Parathyroid adenoma (tissue), 2 donors: ENCODE results near the gene HTR3E.

Source experiments
- H2AFZ ChIP-seq: fragments of 300-600 bp; sonication (generic); one replicate; pipeline ENCODE4 v1.7.0; 2017; ENCODE audit warnings: antibody characterized with exemption, mild to moderate bottlenecking
- H3K27ac ChIP-seq: fragments of 300-600 bp; sonication (generic); one replicate; pipeline ENCODE4 v1.7.0; 2017
- H3K27me3 ChIP-seq: fragments of 300-600 bp; sonication (generic); one replicate; pipeline ENCODE4 v1.7.0; 2017; ENCODE audit warnings: low read length; ENCODE audit not compliant: control insufficient read depth, insufficient read depth
- H3K36me3 ChIP-seq: fragments of 300-600 bp; sonication (generic); one replicate; pipeline ENCODE4 v1.7.0; 2017; ENCODE audit warnings: low read length; ENCODE audit not compliant: control insufficient read depth, insufficient read depth
- H3K4me1 ChIP-seq: fragments of 300-600 bp; sonication (generic); one replicate; pipeline ENCODE4 v1.7.0; 2017; ENCODE audit warnings: control low read depth
- H3K4me2 ChIP-seq: fragments of 300-600 bp; sonication (generic); one replicate; pipeline ENCODE4 v1.7.0; 2017; ENCODE audit warnings: low read length
- H3K4me3 ChIP-seq: fragments of 300-600 bp; sonication (generic); one replicate; pipeline ENCODE4 v1.7.0; 2017; ENCODE audit warnings: low read depth, low read length
- H3K79me2 ChIP-seq: fragments of 300-600 bp; sonication (generic); one replicate; pipeline ENCODE4 v1.7.0; 2017; ENCODE audit warnings: control low read depth
- H3K9ac ChIP-seq: fragments of 300-600 bp; sonication (generic); one replicate; pipeline ENCODE4 v1.7.0; 2017; ENCODE audit warnings: mild to moderate bottlenecking
- H3K9me3 ChIP-seq: fragments of 300-600 bp; sonication (generic); one replicate; pipeline ENCODE4 v1.7.0; 2017; ENCODE audit warnings: low read length; ENCODE audit not compliant: control insufficient read depth
- CTCF ChIP-seq: fragments of 300-600 bp; sonication (generic); IDR thresholded peaks from one replicate; pipeline ENCODE4 v1.7.0; 2017; ENCODE audit warnings: antibody characterized with exemption, mild to moderate bottlenecking
- donor health status: primary hyperparathyroidism.

The HTR3E gene

GRCh38 chr3:184134746-184135148 is 37.9 kb downstream of the HTR3E start:
- Histone ChIP-seq H3K79me2 (peaks cover 23% of the 10 kb centered on the region), H3K27ac (peak overlapping the region; percentile 92), H2AFZ (peak overlapping the region; percentile 86), H3K9me3 (no peaks in the 10 kb centered on the region), H3K4me1 (peaks cover 12% of the 10 kb centered on the region), H3K27me3 (no peaks in the 10 kb centered on the region), H3K4me2 (peak overlapping the region; percentile 96), H3K9ac (peak overlapping the region; percentile 90), H3K4me3 (peak overlapping the region; percentile 80), H3K36me3 (no peaks in the 10 kb centered on the region)
- TF ChIP-seq CTCF = peak; percentile 3

GRCh38 chr3:184135149-184135910 is 38.5 kb downstream of the HTR3E start, which contains the start of gene EIF2B5:
TSS of gene EIF2B5 (plus strand) at chr3:184135358. CDS start at chr3:184135386, 28 bp downstream.
- Histone ChIP-seq H3K4me2 (peak within 1 kb of the TSS; percentile 96), H3K4me1 (peaks cover 12% of the 10 kb centered on the region), H3K36me3 (no peaks in the 10 kb centered on the region), H3K27ac (peak within 1 kb of the TSS; percentile 92), H3K79me2 (peaks cover 23% of the 10 kb centered on the region), H3K9ac (peak within 1 kb of the TSS; percentile 90), H3K27me3 (no peaks in the 10 kb centered on the region), H2AFZ (peak within 1 kb of the TSS; percentile 86), H3K9me3 (no peaks in the 10 kb centered on the region), H3K4me3 (peak within 1 kb of the TSS; percentile 80)
- peak; percentile 36 for TF ChIP-seq CTCF

DNA sequence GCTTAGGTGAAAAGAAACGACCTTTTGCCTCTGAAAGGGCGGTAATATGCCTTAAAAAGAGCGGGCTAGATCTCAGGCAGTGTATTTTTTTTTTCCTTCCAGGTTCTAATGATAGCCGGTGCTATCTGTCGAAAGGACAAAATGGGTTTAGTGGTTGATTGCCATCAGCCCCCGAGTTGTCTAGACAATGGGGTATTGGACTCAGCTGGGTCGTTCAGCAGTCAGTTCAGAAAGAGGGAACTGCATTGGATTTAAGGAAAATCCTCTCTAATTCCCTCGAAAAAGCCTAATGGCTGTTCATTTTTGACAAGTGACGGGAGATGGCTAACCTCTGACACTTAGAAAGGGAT is 39.0 kb downstream of the HTR3E start:
- Histone ChIP-seq H3K9me3 (no peaks in the 10 kb centered on the region), H3K4me2 (peak overlapping the region; percentile 96), H3K4me1 (peaks cover 12% of the 10 kb centered on the region), H2AFZ (peak overlapping the region; percentile 86), H3K4me3 (peak overlapping the region; percentile 80), H3K79me2 (peaks cover 23% of the 10 kb centered on the region), H3K27ac (peak overlapping the region; percentile 92), H3K9ac (peak overlapping the region; percentile 90), H3K27me3 (no peaks in the 10 kb centered on the region), H3K36me3 (no peaks in the 10 kb centered on the region)
- TF ChIP-seq CTCF = no peak

DNA sequence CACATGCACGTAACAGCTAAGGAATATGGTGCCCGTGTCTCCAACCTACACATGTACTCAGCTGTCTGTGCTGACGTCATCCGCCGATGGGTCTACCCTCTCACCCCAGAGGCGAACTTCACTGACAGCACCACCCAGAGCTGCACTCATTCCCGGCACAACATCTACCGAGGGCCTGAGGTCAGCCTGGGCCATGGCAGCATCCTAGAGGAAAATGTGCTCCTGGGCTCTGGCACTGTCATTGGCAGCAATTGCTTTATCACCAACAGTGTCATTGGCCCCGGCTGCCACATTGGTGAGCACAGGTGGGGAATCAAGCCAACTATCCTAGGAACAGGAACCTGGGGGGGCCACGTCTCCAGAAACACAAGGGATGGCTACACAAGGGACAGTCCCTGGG is 43.6 kb downstream of the HTR3E start:
- Histone ChIP-seq H3K9me3 (no peaks in the 10 kb centered on the region), H3K4me1 (peaks cover 12% of the 10 kb centered on the region), H3K36me3 (no peaks in the 10 kb centered on the region), H2AFZ (no peak overlapping the region), H3K27me3 (no peaks in the 10 kb centered on the region), H3K9ac (no peak overlapping the region), H3K4me2 (no peak overlapping the region), H3K27ac (no peak overlapping the region), H3K79me2 (peaks cover 23% of the 10 kb centered on the region), H3K4me3 (no peak overlapping the region)
- TF ChIP-seq CTCF = no peak

- no peak overlapping the region for H2AFZ ChIP-seq
- no peaks in the 10 kb centered on the region for H3K36me3 ChIP-seq
- no peak overlapping the region for H3K27ac ChIP-seq
- no peaks in the 10 kb centered on the region for H3K27me3 ChIP-seq
- TF ChIP-seq CTCF = no peak
- H3K9me3 ChIP-seq = no peaks in the 10 kb centered on the region
- peaks cover 8% of the 10 kb centered on the region for H3K79me2 ChIP-seq
- H3K4me2 ChIP-seq = no peak overlapping the region
- no peak overlapping the region for H3K4me3 ChIP-seq
- no peaks in the 10 kb centered on the region for H3K4me1 ChIP-seq
- H3K9ac ChIP-seq = no peak overlapping the region
Measured at GRCh38 chr3:184142199-184142598, 45.3 kb downstream of the HTR3E start.
